Measurements from ENCODE around the gene HAGHL.

GRCh38 chr16:715477-716199, 11.3 kb upstream of the HAGHL start:
- TF ChIP-seq EZH2 (IDR thresholded peaks at IDR 0.05) (no peak), RAD21 (IDR thresholded peaks at IDR 0.05; ENCODE audit: low read depth) (no peak), YY1 (IDR thresholded peaks at IDR 0.05; ENCODE audit: extremely low read depth, insufficient replicate concordance, low read depth, low read length) (no peak), CTCF (IDR thresholded peaks at IDR 0.05 in 2 of 3, conservative IDR thresholded peaks at IDR 0.05 in 1 of 3; ENCODE audit: borderline replicate concordance in 1 of 3, insufficient read depth in 1 of 3, low read depth in 2 of 3, low read length in 2 of 3) (peak in 1 of 3 experiments; percentile 2; a peak in 1 of 6 replicates), ZNF274 (IDR thresholded peaks at IDR 0.05; ENCODE audit: low read depth, low read length) (no peak), EZH2phosphoT487 (IDR thresholded peaks at IDR 0.05; ENCODE audit: borderline replicate concordance) (no peak), POLR2AphosphoS5 (IDR thresholded peaks at IDR 0.05; ENCODE audit: low read depth, low read length) (peak; percentile 42)
